H1 (cell line): ENCODE measurements around the gene ADGRV1. TPM values are rescaled to one million over a fixed set of nuclear protein-coding genes. Genes with fewer than 3 reads are reported as not detected.
"Not testable (repeated sequence)": the region's sequence is repeated elsewhere in the genome, so short reads cannot be mapped to it uniquely, and the experiment has no call there.

ENCODE experiments used
- CTCF ChIA-PET: fragments of 300-600 bp; sonication (Branson Sonifier 250); formaldehyde crosslinking; loops from one replicate; lab custom pipeline; 2021; ENCODE audit not compliant: partially characterized antibody; lab: Charles Lee
- POLR2A ChIA-PET: fragments of 300-600 bp; sonication (Branson Sonifier 250); formaldehyde crosslinking; loops from one replicate; lab custom pipeline; 2021; ENCODE audit warnings: inconsistent platforms; ENCODE audit not compliant: partially characterized antibody; lab: Charles Lee
- DNase-seq, 2 experiments: peaks; one replicate each; pipeline versions ENCODE4 v3.0.0 to v3.0.0-alpha.2; 2010 to 2022; ENCODE audit warnings: low spot score in 2 of 2, low read depth in 1 of 2, mixed read lengths in 1 of 2
- FAIRE-seq: peaks from 2 replicates; lab custom pipeline; 2011; peaks lifted over from hg19 to GRCh38; lab: Jason Lieb, UNC
- H2AFZ ChIP-seq: 2 replicates; pipeline ENCODE4 v1.8.1; 2012; ENCODE audit warnings: low read length, inconsistent platforms
- H2AK5ac ChIP-seq: 2 replicates; pipeline ENCODE4 v1.6.1; 2013; ENCODE audit warnings: low read depth, low read length
- H2BK120ac ChIP-seq: replicated peaks from 2 replicates; pipeline ENCODE3; 2013; ENCODE audit warnings: low read depth, low read length, inconsistent platforms
- H2BK12ac ChIP-seq: 2 replicates; pipeline ENCODE4 v1.6.1; 2013; ENCODE audit warnings: low read depth, low read length
- H2BK15ac ChIP-seq: 2 replicates; pipeline ENCODE4 v1.6.1; 2013; ENCODE audit warnings: low read length
- H2BK20ac ChIP-seq: 2 replicates; pipeline ENCODE4 v1.6.1; 2013; ENCODE audit warnings: low read length
- H2BK5ac ChIP-seq: 2 replicates; pipeline ENCODE4 v1.6.1; 2013; ENCODE audit warnings: low read depth, low read length
- H3K14ac ChIP-seq: 2 replicates; pipeline ENCODE4 v1.6.1; 2013; ENCODE audit warnings: inconsistent platforms; ENCODE audit not compliant: insufficient read length
- H3K18ac ChIP-seq: 2 replicates; pipeline ENCODE4 v1.6.1; 2013; ENCODE audit warnings: low read length; ENCODE audit errors: extremely low read depth
- H3K23ac ChIP-seq: 2 replicates; pipeline ENCODE4 v1.6.1; 2013; ENCODE audit warnings: inconsistent platforms; ENCODE audit not compliant: insufficient read length
- H3K23me2 ChIP-seq: 2 replicates; pipeline ENCODE4 v1.6.1; 2013; ENCODE audit warnings: low read depth, low read length
- H3K27ac ChIP-seq: 2 replicates; pipeline ENCODE4 v1.6.1; 2011; ENCODE audit warnings: low read depth, low read length, inconsistent platforms
- H3K27me3 ChIP-seq, 4 experiments: replicated peaks in 1 of 4; 1 replicate in 1 of 4; 2 replicates in 3 of 4; pipeline versions ENCODE4 v1.6.1 to v1.8.1; 2011 to 2013; ENCODE audit warnings: low read length in 3 of 4, mild to moderate bottlenecking in 3 of 4, inconsistent platforms in 2 of 4, mixed read lengths in 2 of 4, moderate library complexity in 1 of 4; ENCODE audit not compliant: control insufficient read depth in 3 of 4, insufficient read depth in 3 of 4; ENCODE audit errors: extremely low read depth in 1 of 4
- H3K36me3 ChIP-seq, 4 experiments: 2 replicates each; pipeline versions ENCODE4 v1.6.1 to v1.8.1; 2011 to 2013; ENCODE audit warnings: mild to moderate bottlenecking in 4 of 4, low read length in 3 of 4, moderate library complexity in 2 of 4, control low read depth in 1 of 4, inconsistent platforms in 1 of 4; ENCODE audit not compliant: insufficient read depth in 4 of 4, control insufficient read depth in 2 of 4
- H3K4ac ChIP-seq: replicated peaks from 2 replicates; pipeline ENCODE3; 2013; ENCODE audit warnings: low read length, low read depth, mixed read lengths, inconsistent platforms; ENCODE audit not compliant: insufficient read length
- H3K4me1 ChIP-seq, 4 experiments: replicated peaks in 1 of 4; 1 replicate in 1 of 4; 2 replicates in 3 of 4; pipeline versions ENCODE4 v1.6.1 to v1.8.1; 2011 to 2013; ENCODE audit warnings: low read length in 3 of 4, inconsistent platforms in 2 of 4, mixed read lengths in 1 of 4; ENCODE audit not compliant: insufficient read depth in 4 of 4, control insufficient read depth in 3 of 4
- H3K4me2 ChIP-seq, 2 experiments: 2 replicates each; pipeline versions ENCODE4 v1.6.1 to v1.8.1; 2011 to 2013; ENCODE audit warnings: low read depth in 2 of 2, low read length in 2 of 2, control low read depth in 1 of 2, inconsistent platforms in 1 of 2, mild to moderate bottlenecking in 1 of 2; ENCODE audit not compliant: insufficient read depth in 1 of 2
- H3K4me3 ChIP-seq, 4 experiments: fragments of 200-600, 300-600 bp in 1 of 4; sonication (generic), shearing (Covaris generic), sonication (Bioruptor Twin) in 1 of 4; 2 replicates each; pipeline versions ENCODE4 v1.5.1 to v1.8.1; 2011 to 2016; ENCODE audit warnings: low read length in 4 of 4, low read depth in 3 of 4, control low read depth in 2 of 4, inconsistent platforms in 2 of 4, mild to moderate bottlenecking in 2 of 4, mixed read lengths in 1 of 4, moderate library complexity in 1 of 4; ENCODE audit not compliant: insufficient read depth in 2 of 4; ENCODE audit errors: extremely low read depth in 1 of 4
- H3K56ac ChIP-seq: replicated peaks from 2 replicates; pipeline ENCODE3; 2013; ENCODE audit warnings: low read depth, mild to moderate bottlenecking, mixed read lengths, low read length, inconsistent platforms; ENCODE audit not compliant: insufficient read length
- H3K79me1 ChIP-seq: 2 replicates; pipeline ENCODE4 v1.6.1; 2013; ENCODE audit warnings: low read depth, low read length, control low read depth
- H3K79me2 ChIP-seq, 2 experiments: 2 replicates each; pipeline versions ENCODE4 v1.6.1 to v1.8.1; 2012 to 2013; ENCODE audit warnings: low read length in 2 of 2, mild to moderate bottlenecking in 2 of 2, inconsistent platforms in 1 of 2; ENCODE audit not compliant: insufficient read depth in 2 of 2, control insufficient read depth in 1 of 2
- H3K9ac ChIP-seq, 4 experiments: replicated peaks in 1 of 4; 1 replicate in 1 of 4; 2 replicates in 3 of 4; pipeline versions ENCODE4 v1.6.1 to v1.8.1; 2011 to 2013; ENCODE audit warnings: low read depth in 3 of 4, low read length in 3 of 4, control low read depth in 2 of 4, mild to moderate bottlenecking in 2 of 4, moderate library complexity in 2 of 4, inconsistent platforms in 1 of 4; ENCODE audit errors: extremely low read depth in 1 of 4
- H3K9me3 ChIP-seq, 2 experiments: 2 replicates each; pipeline versions ENCODE4 v1.6.1 to v1.8.1; 2012 to 2013; ENCODE audit warnings: mild to moderate bottlenecking in 2 of 2, moderate library complexity in 2 of 2, control low read depth in 1 of 2, inconsistent platforms in 1 of 2, low read depth in 1 of 2, low read length in 1 of 2, mixed read lengths in 1 of 2; ENCODE audit not compliant: insufficient read depth in 2 of 2
- H4K20me1 ChIP-seq, 2 experiments: replicated peaks in 1 of 2; 2 replicates each; pipeline versions ENCODE3 to v1.8.1; 2011 to 2013; ENCODE audit warnings: inconsistent platforms in 2 of 2, low read length in 2 of 2, mild to moderate bottlenecking in 1 of 2; ENCODE audit not compliant: insufficient read depth in 2 of 2, control insufficient read depth in 1 of 2
- H4K5ac ChIP-seq: 2 replicates; pipeline ENCODE4 v1.6.1; 2013; ENCODE audit warnings: low read length, low read depth, mixed read lengths, inconsistent platforms; ENCODE audit not compliant: insufficient read length
- H4K8ac ChIP-seq: 2 replicates; pipeline ENCODE4 v1.8.0; 2013; ENCODE audit warnings: mild to moderate bottlenecking, moderate library complexity, low read length, inconsistent platforms; ENCODE audit not compliant: insufficient read depth; ENCODE audit errors: extremely low read depth
- H4K91ac ChIP-seq: replicated peaks from 2 replicates; pipeline ENCODE3; 2013; ENCODE audit warnings: low read length, mixed read lengths, inconsistent platforms; ENCODE audit not compliant: insufficient read length
- ATF2 ChIP-seq: IDR thresholded peaks from 2 replicates; pipeline ENCODE4 v1.6.1; 2012; ENCODE audit warnings: low read length, inconsistent platforms
- ATF3 ChIP-seq: IDR thresholded peaks from 2 replicates; pipeline ENCODE4 v1.6.1; 2011; ENCODE audit warnings: low read depth, mild to moderate bottlenecking, low read length; ENCODE audit not compliant: insufficient read depth
- CBX8 ChIP-seq: fragments of 300-800, 300-1000 bp; sonication (generic); IDR thresholded peaks from 2 replicates; pipeline ENCODE4 v1.7.1; 2016; ENCODE audit warnings: low read depth, low read length, borderline replicate concordance
- NANOG ChIP-seq: IDR thresholded peaks from 2 replicates; pipeline ENCODE4 v1.6.1; 2011; ENCODE audit warnings: low read length, low read depth, mild to moderate bottlenecking, inconsistent platforms; ENCODE audit not compliant: insufficient read depth, poor library complexity, severe bottlenecking
- POU5F1 ChIP-seq: IDR thresholded peaks from 2 replicates; pipeline ENCODE4 v1.6.1; 2011; ENCODE audit warnings: low read depth, mild to moderate bottlenecking, low read length, moderate library complexity
- RBBP5 ChIP-seq: IDR thresholded peaks from 2 replicates; pipeline ENCODE4 v1.7.1; 2012; ENCODE audit warnings: low read depth, mild to moderate bottlenecking, inconsistent platforms, low read length, moderate library complexity, borderline replicate concordance
- RNF2 ChIP-seq: fragments of 200-900, 300-1000 bp; sonication (generic); IDR thresholded peaks from 2 replicates; pipeline ENCODE4 v1.7.1; 2016; ENCODE audit warnings: borderline replicate concordance, low read depth, mild to moderate bottlenecking, antibody characterized with exemption, low read length; ENCODE audit not compliant: poor library complexity, severe bottlenecking; ENCODE audit errors: missing control alignments
- WGBS, 2 experiments: shearing (Covaris generic) in 1 of 2; methylation state at CpG; one replicate each; pipeline versions ENCODE4 v1.1.6 to v1.1.7; 2013 to 2015; ENCODE audit warnings: low lambda C conversion rate in 2 of 2, mixed read lengths in 2 of 2, inconsistent platforms in 1 of 2, low coverage in 1 of 2, missing lambda C conversion rate in 1 of 2; ENCODE audit not compliant: insufficient replicate concordance in 2 of 2, insufficient coverage in 1 of 2, insufficient read length in 1 of 2; ENCODE audit errors: extremely low coverage in 1 of 2, missing lambda C conversion rate in 1 of 2; 5-methylcytosine and 5-hydroxymethylcytosine counted together
- polyA plus RNA-seq, 7 experiments: library from polyadenylated mRNA; depleted of rRNA in 3 of 7; stranded (reverse) in 5 of 7; unstranded in 2 of 7; fragments of >200 nt in 5 of 7; fragments of 200-250 nt in 2 of 7; gene quantifications; 1 replicate in 5 of 7; 2 replicates in 1 of 7; 4 replicates in 1 of 7; pipeline versions ENCODE4 v1.2.1 to v1.2.3, GENCODE V29; 2011 to 2013; ENCODE audit warnings: missing spikeins in 2 of 7, mixed read lengths in 2 of 7
- total RNA-seq: library from RNA; stranded (reverse); fragmentation: NEBNext Ultra II Directional; extraction: Animal tissue kit (Norgen Biotek cat#: 25700); gene quantifications from 2 replicates; pipeline ENCODE4 v1.2.1, GENCODE V29; 2021

Gene ADGRV1
- total and polyA plus RNA-seq, 2 of the 8 experiments (the other 6 are each of a cell fraction or from before 2014, with no cell fraction given), result 53.1 to 62.2 TPM

GRCh38 chr5:90598293-90598692 is 39.7 kb downstream of the ADGRV1 start (continued):
- no peak for TF ChIP-seq NANOG
- no peak for TF ChIP-seq POU5F1
- no peak for TF ChIP-seq RBBP5
- TF ChIP-seq ATF3, result no peak
- TF ChIP-seq CBX8, result no peak
- TF ChIP-seq ATF2, result no peak
- no peak for TF ChIP-seq RNF2
- TF ChIP-seq, all 59 proteins: peak for 0

- H3K14ac ChIP-seq, H4K5ac ChIP-seq, H3K4me2 ChIP-seq, H4K8ac ChIP-seq, H2BK120ac ChIP-seq, H3K27me3 ChIP-seq, H3K23me2 ChIP-seq, H4K91ac ChIP-seq, DNase-seq, H3K23ac ChIP-seq, H3K4me1 ChIP-seq, POLR2A ChIA-PET, H3K4ac ChIP-seq, H4K20me1 ChIP-seq, H3K18ac ChIP-seq, H3K36me3 ChIP-seq, H2BK15ac ChIP-seq, H2AK5ac ChIP-seq, H2BK12ac ChIP-seq, FAIRE-seq, H3K56ac ChIP-seq, H2AFZ ChIP-seq, H3K9ac ChIP-seq, H2BK20ac ChIP-seq, H3K79me1 ChIP-seq, H2BK5ac ChIP-seq, H3K4me3 ChIP-seq, CTCF ChIA-PET, H3K27ac ChIP-seq: not testable (repeated sequence)
- Histone ChIP-seq H3K79me2 (peaks cover 5 to 27% of the 10 kb centered on the region in 2 experiments; a peak in 2 of 4 replicates), H3K9me3 (peaks cover 2 to 18% of the 10 kb centered on the region in 2 experiments; a peak in 2 of 4 replicates)
- 92% methylated on average over 3 of the region's 3 CpGs; no CpG with 5 or more reads in 1 of the 2 experiments for WGBS, 2 experiments
Observed at GRCh38 chr5:90600307-90600706, 41.7 kb downstream of the ADGRV1 start.
